NB4 (cell line): Measurements from ENCODE around the gene ELP1.

ENCODE experiments used
- CTCF ChIP-seq: IDR thresholded peaks from one replicate; pipeline ENCODE4 v1.5.1; 2012; ENCODE audit warnings: low read depth, low read length
- TF ChIP-seq, protein P1 (sequence below): IDR thresholded peaks from 2 replicates; pipeline ENCODE4 v1.6.1; 2011; ENCODE audit warnings: low read depth, low read length

GRCh38 chr9:108869092-108869725 lies 64.7 kb downstream of the ELP1 start:
- no peak for TF ChIP-seq CTCF
- TF ChIP-seq, protein P1, sequence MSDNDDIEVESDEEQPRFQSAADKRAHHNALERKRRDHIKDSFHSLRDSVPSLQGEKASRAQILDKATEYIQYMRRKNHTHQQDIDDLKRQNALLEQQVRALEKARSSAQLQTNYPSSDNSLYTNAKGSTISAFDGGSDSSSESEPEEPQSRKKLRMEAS = no peak
